Measurements from ENCODE around the gene ADAMTSL5.

ADAMTSL5 gene

DNA sequence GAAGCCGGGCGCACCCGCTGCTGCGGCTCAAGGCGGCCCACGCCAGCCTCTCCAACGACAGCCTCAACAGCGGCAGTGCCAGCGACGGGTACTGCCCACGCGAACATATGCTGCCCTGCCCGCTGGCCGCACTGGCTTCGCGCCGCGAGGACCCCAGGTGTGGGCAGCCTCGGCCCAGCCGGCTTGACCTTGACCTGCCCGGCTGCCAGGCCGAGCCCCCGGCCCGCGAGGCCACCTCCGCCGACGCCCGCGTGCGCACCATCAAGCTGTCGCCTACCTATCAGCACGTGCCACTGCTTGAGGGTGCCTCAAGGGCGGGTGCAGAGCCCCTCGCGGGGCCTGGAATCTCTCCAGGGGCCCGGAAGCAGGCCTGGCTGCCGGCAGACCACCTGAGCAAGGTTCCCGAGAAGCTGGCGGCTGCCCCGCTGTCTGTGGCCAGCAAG lies 46.8 kb downstream of the ADAMTSL5 start:
- H3K4me3 ChIP-seq (ENCODE audit: low read depth, low read length) = no peak overlapping the region
- TF ChIP-seq, protein P1, sequence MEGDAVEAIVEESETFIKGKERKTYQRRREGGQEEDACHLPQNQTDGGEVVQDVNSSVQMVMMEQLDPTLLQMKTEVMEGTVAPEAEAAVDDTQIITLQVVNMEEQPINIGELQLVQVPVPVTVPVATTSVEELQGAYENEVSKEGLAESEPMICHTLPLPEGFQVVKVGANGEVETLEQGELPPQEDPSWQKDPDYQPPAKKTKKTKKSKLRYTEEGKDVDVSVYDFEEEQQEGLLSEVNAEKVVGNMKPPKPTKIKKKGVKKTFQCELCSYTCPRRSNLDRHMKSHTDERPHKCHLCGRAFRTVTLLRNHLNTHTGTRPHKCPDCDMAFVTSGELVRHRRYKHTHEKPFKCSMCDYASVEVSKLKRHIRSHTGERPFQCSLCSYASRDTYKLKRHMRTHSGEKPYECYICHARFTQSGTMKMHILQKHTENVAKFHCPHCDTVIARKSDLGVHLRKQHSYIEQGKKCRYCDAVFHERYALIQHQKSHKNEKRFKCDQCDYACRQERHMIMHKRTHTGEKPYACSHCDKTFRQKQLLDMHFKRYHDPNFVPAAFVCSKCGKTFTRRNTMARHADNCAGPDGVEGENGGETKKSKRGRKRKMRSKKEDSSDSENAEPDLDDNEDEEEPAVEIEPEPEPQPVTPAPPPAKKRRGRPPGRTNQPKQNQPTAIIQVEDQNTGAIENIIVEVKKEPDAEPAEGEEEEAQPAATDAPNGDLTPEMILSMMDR (conservative IDR thresholded peaks at IDR 0.05; ENCODE audit: low read depth, low read length) = no peak
- DNase-seq (ENCODE audit: low read depth) = no peak

DNA sequence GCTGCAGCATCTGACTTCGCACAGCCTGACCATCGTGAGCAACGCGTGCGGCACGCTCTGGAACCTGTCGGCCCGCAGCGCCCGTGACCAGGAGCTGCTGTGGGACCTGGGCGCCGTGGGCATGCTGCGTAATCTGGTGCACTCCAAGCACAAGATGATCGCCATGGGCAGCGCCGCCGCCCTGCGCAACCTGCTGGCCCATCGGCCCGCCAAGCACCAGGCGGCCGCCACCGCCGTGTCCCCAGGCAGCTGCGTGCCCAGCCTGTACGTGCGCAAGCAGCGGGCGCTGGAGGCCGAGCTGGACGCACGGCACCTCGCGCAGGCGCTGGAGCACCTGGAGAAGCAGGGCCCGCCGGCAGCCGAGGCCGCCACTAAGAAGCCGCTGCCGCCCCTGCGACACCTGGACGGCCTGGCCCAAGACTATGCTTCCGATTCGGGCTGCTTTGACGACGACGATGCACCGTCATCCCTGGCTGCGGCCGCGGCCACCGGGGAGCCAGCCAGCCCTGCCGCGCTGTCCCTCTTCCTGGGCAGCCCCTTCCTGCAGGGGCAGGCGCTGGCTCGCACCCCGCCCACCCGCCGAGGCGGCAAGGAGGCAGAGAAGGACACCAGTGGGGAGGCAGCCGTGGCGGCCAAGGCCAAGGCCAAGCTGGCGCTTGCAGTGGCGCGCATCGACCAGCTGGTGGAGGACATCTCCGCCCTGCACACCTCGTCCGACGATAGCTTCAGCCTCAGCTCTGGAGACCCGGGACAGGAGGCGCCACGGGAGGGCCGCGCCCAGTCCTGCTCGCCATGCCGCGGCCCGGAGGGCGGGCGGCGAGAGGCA lies 47.4 kb downstream of the ADAMTSL5 start:
- TF ChIP-seq, protein P1 (conservative IDR thresholded peaks at IDR 0.05; ENCODE audit: low read depth, low read length) = peak; percentile 54
- DNase-seq (ENCODE audit: low read depth) = peak; percentile 52
- H3K4me3 ChIP-seq (ENCODE audit: low read depth, low read length) = no peak overlapping the region

DNA sequence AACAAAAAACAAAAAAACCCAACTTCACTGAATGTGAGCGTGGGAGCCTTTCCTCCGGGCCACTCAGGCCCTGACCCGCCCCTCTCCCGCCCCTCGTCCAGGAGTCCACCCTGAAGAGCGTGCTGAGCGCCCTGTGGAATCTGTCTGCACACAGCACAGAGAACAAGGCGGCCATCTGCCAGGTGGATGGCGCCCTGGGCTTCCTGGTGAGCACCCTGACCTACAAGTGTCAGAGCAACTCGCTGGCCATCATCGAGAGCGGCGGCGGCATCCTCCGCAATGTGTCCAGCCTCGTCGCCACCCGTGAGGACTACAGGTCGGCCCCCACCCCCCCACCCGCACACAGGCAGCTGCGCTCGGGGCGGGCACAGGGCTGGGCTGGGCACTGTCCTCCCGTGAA lies 51.0 kb downstream of the ADAMTSL5 start:
- TF ChIP-seq, protein P1 (conservative IDR thresholded peaks at IDR 0.05; ENCODE audit: low read depth, low read length) = no peak
- H3K4me3 ChIP-seq (ENCODE audit: low read depth, low read length) = no peak overlapping the region
- no peak for DNase-seq (ENCODE audit: low read depth)

DNA sequence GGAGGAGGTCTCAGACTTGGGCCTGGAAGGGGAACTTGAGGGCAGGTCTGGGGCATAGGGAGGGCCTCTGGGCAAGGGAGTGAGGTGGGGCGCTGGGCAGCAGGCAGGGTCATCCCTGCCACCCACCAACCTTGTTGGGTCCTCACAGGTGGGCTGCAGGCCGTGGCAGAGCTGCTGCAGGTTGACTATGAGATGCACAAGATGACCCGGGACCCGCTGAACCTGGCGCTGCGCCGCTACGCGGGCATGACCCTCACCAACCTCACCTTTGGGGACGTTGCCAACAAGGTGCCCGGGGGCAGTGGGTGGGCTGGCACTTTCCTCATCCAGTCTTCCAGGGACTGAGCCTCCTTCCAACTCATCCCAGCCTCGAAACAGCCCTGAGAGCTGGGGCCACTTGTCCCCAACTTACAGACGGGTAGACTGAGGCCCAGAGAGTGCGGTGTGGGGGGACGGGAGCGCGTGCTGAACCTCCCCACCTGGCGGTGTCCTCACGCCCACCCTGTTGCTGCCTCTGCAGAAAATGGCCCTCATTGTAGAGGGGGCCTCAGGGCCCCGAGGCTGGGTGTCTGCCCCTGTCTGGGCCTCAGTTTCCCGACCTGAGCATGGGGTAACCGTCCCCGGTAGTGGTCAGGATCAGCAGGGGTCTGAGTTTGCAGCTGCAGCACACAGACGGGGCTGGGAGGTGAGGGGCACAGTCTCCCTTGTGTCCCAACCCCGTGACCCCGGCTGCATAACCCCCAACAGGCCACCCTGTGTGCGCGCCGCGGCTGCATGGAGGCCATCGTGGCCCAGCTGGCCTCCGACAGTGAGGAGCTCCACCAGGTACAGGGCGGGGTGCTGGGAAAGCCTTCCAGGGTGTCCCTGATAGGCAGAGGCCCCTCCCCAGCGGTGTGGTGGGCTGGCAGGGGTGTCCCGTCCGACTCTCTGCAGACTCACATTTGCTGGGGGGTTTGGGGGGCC lies 52.5 kb downstream of the ADAMTSL5 start:
- TF ChIP-seq, protein P1 (conservative IDR thresholded peaks at IDR 0.05; ENCODE audit: low read depth, low read length) = no peak
- no peak overlapping the region for H3K4me3 ChIP-seq (ENCODE audit: low read depth, low read length)

DNA sequence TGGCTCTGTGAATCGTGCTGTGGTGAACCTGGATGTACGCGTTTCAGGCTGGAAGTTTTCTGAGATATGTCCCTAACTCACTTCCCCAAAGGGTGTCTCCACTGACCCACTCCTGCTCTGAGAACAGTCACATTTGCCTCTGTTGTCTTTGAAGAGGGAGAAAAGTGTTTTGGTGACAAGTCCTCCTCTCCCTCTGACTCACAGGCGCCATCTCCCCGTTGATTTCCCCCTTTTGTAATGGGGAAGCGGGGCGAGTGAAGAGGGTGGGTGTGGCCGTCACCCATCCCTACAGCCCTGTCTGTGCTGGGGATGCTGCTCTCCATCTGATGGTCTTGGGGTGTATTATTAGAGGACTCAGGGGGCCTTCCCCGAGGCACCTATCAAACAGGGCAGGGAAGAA lies 53.3 kb downstream of the ADAMTSL5 start:
- DNase-seq (ENCODE audit: low read depth) = no peak
- TF ChIP-seq, protein P1 (conservative IDR thresholded peaks at IDR 0.05; ENCODE audit: low read depth, low read length) = no peak
- H3K4me3 ChIP-seq (ENCODE audit: low read depth, low read length) = no peak overlapping the region

More for the DNA sequence above, 52.5 kb downstream of the ADAMTSL5 start:
- no peak for DNase-seq (ENCODE audit: low read depth)

DNA sequence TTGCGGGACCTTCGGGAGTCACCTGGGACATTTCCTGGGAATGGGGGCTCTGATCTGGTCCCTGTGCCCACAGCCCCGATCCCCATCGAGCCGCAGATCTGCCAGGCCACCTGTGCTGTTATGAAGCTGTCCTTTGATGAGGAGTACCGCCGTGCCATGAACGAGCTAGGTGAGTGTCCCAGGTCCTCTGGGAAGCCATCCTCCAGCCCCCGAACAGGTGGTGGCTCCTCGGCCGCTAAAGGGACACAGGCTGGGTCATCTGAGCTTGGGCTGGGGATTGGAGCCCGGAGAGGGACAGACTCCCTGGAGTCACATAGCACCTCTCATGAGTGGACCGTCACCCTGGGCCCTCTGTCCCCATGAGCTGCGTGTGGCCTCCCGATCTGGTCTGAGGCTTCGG lies 54.9 kb downstream of the ADAMTSL5 start:
- no peak for DNase-seq (ENCODE audit: low read depth)
- TF ChIP-seq, protein P1 (conservative IDR thresholded peaks at IDR 0.05; ENCODE audit: low read depth, low read length) = no peak

More for the DNA sequence above, 54.9 kb downstream of the ADAMTSL5 start:
- H3K4me3 ChIP-seq (ENCODE audit: low read depth, low read length) = no peak overlapping the region
